Esophagus muscularis mucosa (tissue), 4 donors: ENCODE data around the gene PIGC.

Experiments used
- CTCF ChIP-seq, 3 experiments: fragments of 200-600 bp in 2 of 3; fragments of 450-650 bp in 1 of 3; sonication (generic) in 2 of 3; IDR thresholded peaks; one replicate each; pipeline ENCODE4 v1.5.1; 2017 to 2019; ENCODE audit warnings: antibody characterized with exemption in 3 of 3, mild to moderate bottlenecking in 2 of 3, moderate library complexity in 1 of 3
- EP300 ChIP-seq: sonication (generic); formaldehyde crosslinking; IDR thresholded peaks from one replicate; pipeline ENCODE4 v1.6.1; 2017; ENCODE audit warnings: antibody characterized with exemption
- POLR2A ChIP-seq: fragments of 450-650 bp; IDR thresholded peaks from one replicate; pipeline ENCODE4 v1.6.1; 2017; ENCODE audit warnings: antibody characterized with exemption, moderate library complexity, mild to moderate bottlenecking, low read depth

GRCh38 chr1:172484252-172484651 is 40.4 kb upstream of the PIGC start:
- TF ChIP-seq CTCF (IDR thresholded peaks at IDR 0.05) (no peak), POLR2A (no peak), EP300 (no peak)
